Ascending aorta (tissue), 2 donors: ENCODE data around the gene MSX1. TPM values are rescaled to one million over a fixed set of nuclear protein-coding genes. Genes with fewer than 3 reads are reported as not detected.

ENCODE experiments used
- DNase-seq, 2 donors: peaks; one replicate each; pipeline ENCODE4 v3.0.0-alpha.2; 2019; ENCODE audit warnings: low spot score in 2 of 2
- H3K27ac ChIP-seq, 2 donors: fragments of 200-600 bp; sonication (generic); one replicate each; pipeline ENCODE4 v1.5.1; 2016 to 2017; ENCODE audit warnings: mild to moderate bottlenecking in 1 of 2
- H3K27me3 ChIP-seq: fragments of 200-600 bp; sonication (generic); one replicate; pipeline ENCODE4 v1.5.1; 2017
- H3K36me3 ChIP-seq, 2 donors: fragments of 200-600 bp; sonication (generic); one replicate each; pipeline ENCODE4 v1.5.1; 2016
- H3K4me1 ChIP-seq, 2 donors: fragments of 200-600 bp; sonication (generic); one replicate each; pipeline ENCODE4 v1.5.1; 2016 to 2017; ENCODE audit warnings: mild to moderate bottlenecking in 1 of 2
- H3K4me3 ChIP-seq, 2 donors: fragments of 200-600 bp; sonication (generic); one replicate each; pipeline ENCODE4 v1.5.1; 2016 to 2017; ENCODE audit warnings: mild to moderate bottlenecking in 1 of 2
- H3K9me3 ChIP-seq, 2 donors: fragments of 200-600 bp; sonication (generic); one replicate each; pipeline ENCODE4 v1.5.1; 2016
- CTCF ChIP-seq, 3 experiments: fragments of 200-600 bp in 2 of 3; fragments of 450-650 bp in 1 of 3; sonication (generic) in 2 of 3; IDR thresholded peaks; one replicate each; pipeline ENCODE4 v1.5.1; 2016 to 2019; ENCODE audit warnings: antibody characterized with exemption in 3 of 3, mild to moderate bottlenecking in 1 of 3, moderate library complexity in 1 of 3
- intact Hi-C: fragments of 100-400 bp; cut with DNase I; formaldehyde crosslinking; loops from one replicate; pipeline ENCODE4 v1.15.1; 2023
- total RNA-seq: library from RNA; depleted of rRNA; stranded (reverse); fragments of >200 nt; gene quantifications from one replicate; pipeline ENCODE4 v1.1.0, GENCODE V29; 2016

Gene MSX1
- total RNA-seq, 1 donor from 2014 or later = 26.0 TPM

GRCh38 chr4:4856071-4857000, 3.1 kb upstream of the MSX1 start:
- DNase-seq = no peak
- TF ChIP-seq CTCF (IDR thresholded peaks at IDR 0.05) = no peak
- H3K4me1 ChIP-seq = peaks cover 0 to 8% of the 10 kb centered on the region in 2 donors
- peak overlapping the region; percentile 44 to 46 for H3K4me3 ChIP-seq
- no peak overlapping the region for H3K27ac ChIP-seq
- H3K9me3 ChIP-seq = no peaks in the 10 kb centered on the region
- H3K27me3 ChIP-seq = peaks cover 25% of the 10 kb centered on the region
- no peaks in the 10 kb centered on the region for H3K36me3 ChIP-seq
- intact Hi-C loops = loop anchor here (5.0 to 10.0 kb wide), 2 partner anchors 312 to 564 kb away; partner anchors contain the start of genes LYAR, STX18 and ZBTB49

- TF ChIP-seq CTCF (IDR thresholded peaks at IDR 0.05) = no peak
- Histone ChIP-seq H3K9me3 (no peaks in the 10 kb centered on the region), H3K27ac (no peak overlapping the region), H3K4me1 (peaks cover 0 to 8% of the 10 kb centered on the region in 2 donors), H3K4me3 (peak overlapping the region; percentile 44 to 46), H3K27me3 (peaks cover 25% of the 10 kb centered on the region), H3K36me3 (no peaks in the 10 kb centered on the region)
- intact Hi-C loops = loop anchor here (5.0 to 10.0 kb wide), 2 partner anchors 312 to 565 kb away; partner anchors contain the start of genes LYAR, STX18 and ZBTB49
- DNase-seq = no peak
These were observed 2.3 kb upstream of the MSX1 start for GRCh38 chr4:4857001-4857808.

GRCh38 chr4:4857809-4858508, 1.5 kb upstream of the MSX1 start:
- no peaks in the 10 kb centered on the region for H3K9me3 ChIP-seq
- DNase-seq = no peak
- H3K27me3 ChIP-seq = peaks cover 25% of the 10 kb centered on the region
- peaks cover 0 to 8% of the 10 kb centered on the region in 2 donors for H3K4me1 ChIP-seq
- no peaks in the 10 kb centered on the region for H3K36me3 ChIP-seq
- TF ChIP-seq CTCF (IDR thresholded peaks at IDR 0.05) = no peak
- no peak overlapping the region for H3K4me3 ChIP-seq
- intact Hi-C loops = loop anchor here (5.0 to 10.0 kb wide), 2 partner anchors 313 to 566 kb away; partner anchors contain the start of genes LYAR, STX18 and ZBTB49
- no peak overlapping the region for H3K27ac ChIP-seq

- H3K4me1 ChIP-seq = peaks cover 0 to 8% of the 10 kb centered on the region in 2 donors
- peaks cover 19% of the 10 kb centered on the region for H3K27me3 ChIP-seq
- peak overlapping the region; percentile 73 to 81 for H3K4me3 ChIP-seq
- H3K9me3 ChIP-seq = no peaks in the 10 kb centered on the region
- intact Hi-C loops = loop anchor here (5.0 to 10.0 kb wide), 2 partner anchors 314 to 566 kb away; partner anchors contain the start of genes LYAR, STX18 and ZBTB49
- H3K36me3 ChIP-seq = no peaks in the 10 kb centered on the region
- TF ChIP-seq CTCF (IDR thresholded peaks at IDR 0.05) = no peak
- no peak overlapping the region for H3K27ac ChIP-seq
- DNase-seq = no peak
These were observed 739 bp upstream of the MSX1 start for GRCh38 chr4:4858527-4859324.
